Activated CD8-positive, alpha-beta T cell treated with anti-CD3 and anti-CD28 coated beads, Interleukin-2, amount 10 ng/mL, durations not matched to agents 7 days and 5 days (primary cell): ENCODE measurements around the gene CASP2. TPM values are rescaled to one million over a fixed set of nuclear protein-coding genes. Genes with fewer than 3 reads are reported as not detected.
"Not testable (repeated sequence)": the region's sequence is repeated elsewhere in the genome, so short reads cannot be mapped to it uniquely, and the experiment has no call there.

ENCODE experiments used
- ATAC-seq: fragments of 150-1000 bp; cut with Tn5 transposase; one replicate; pipeline ENCODE4 v1.10.0; 2021; ENCODE audit warnings: moderate library complexity
- CTCF ChIA-PET: fragments of 350-600 bp; sonication (Branson Sonifier 250); formaldehyde crosslinking; loops from one replicate; lab custom pipeline; 2021; ENCODE audit warnings: antibody characterized with exemption; lab: Charles Lee
- POLR2A ChIA-PET: fragments of 350-600 bp; sonication (Branson Sonifier 250); formaldehyde crosslinking; loops from one replicate; lab custom pipeline; 2021; ENCODE audit warnings: antibody characterized with exemption; lab: Charles Lee
- DNase-seq: peaks from one replicate; pipeline ENCODE4 v3.0.0-alpha.2; 2020
- H3K27ac Mint-ChIP-seq: one replicate; pipeline ENCODE4 v1.8.0; 2021; ENCODE audit warnings: mild to moderate bottlenecking, mixed read lengths
- H3K27me3 Mint-ChIP-seq: one replicate; pipeline ENCODE4 v1.8.0; 2021; ENCODE audit warnings: low read depth, mixed read lengths
- H3K36me3 Mint-ChIP-seq: one replicate; pipeline ENCODE4 v1.8.0; 2021; ENCODE audit warnings: low read depth, mixed read lengths
- H3K4me1 Mint-ChIP-seq: one replicate; pipeline ENCODE4 v1.8.0; 2021; ENCODE audit warnings: low read depth, mixed read lengths
- H3K4me3 Mint-ChIP-seq: one replicate; pipeline ENCODE4 v1.8.0; 2021; ENCODE audit warnings: mild to moderate bottlenecking, mixed read lengths
- H3K9me3 Mint-ChIP-seq: one replicate; pipeline ENCODE4 v1.8.0; 2022; ENCODE audit warnings: mixed read lengths; ENCODE audit not compliant: insufficient read depth
- total RNA-seq, 2 experiments: library from RNA; stranded (reverse); gene quantifications; one replicate each; pipeline ENCODE4 v1.2.3, GENCODE V29; 2021

Gene CASP2
- total RNA-seq, 2 experiments from 2014 or later, result 111 to 115 TPM

GRCh38 chr7:143263266-143264195 is 24.6 kb upstream of the CASP2 start, which contains the start of gene GSTK1:
TSS of gene GSTK1 (plus strand) at chr7:143263441. CDS start at chr7:143263514, 73 bp downstream.
- no peaks in the 10 kb centered on the region for H3K9me3 Mint-ChIP-seq
- POLR2A ChIA-PET, result interaction anchor here (0.5 to 3.0 kb wide), 22 partner anchors 9 to 879 kb away, joined by 3 to 34 read pairs (median 6); partner anchors contain the start of gene CASP2
- peaks cover 53% of the 10 kb centered on the region for H3K4me1 Mint-ChIP-seq
- CTCF ChIA-PET, result interaction anchor here (0.8 to 16.4 kb wide), 13 partner anchors 8 to 111 kb away, joined by 3 to 224 read pairs (median 5); partner anchors contain the start of gene CASP2
- ATAC-seq (peak; percentile 99), DNase-seq (peak; percentile 84)
- H3K27ac Mint-ChIP-seq, result peak within 1 kb of the TSS; percentile 93
- peaks cover 47% of the 10 kb centered on the region for H3K36me3 Mint-ChIP-seq
- H3K27me3 Mint-ChIP-seq, result no peaks in the 10 kb centered on the region
- H3K4me3 Mint-ChIP-seq, result peak within 1 kb of the TSS; percentile 97

GRCh38 chr7:143264196-143264568 is 24.0 kb upstream of the CASP2 start:
- H3K27me3 Mint-ChIP-seq, H3K9me3 Mint-ChIP-seq, DNase-seq, ATAC-seq: not testable (repeated sequence)
- POLR2A ChIA-PET, result interaction anchor here (0.6 to 3.0 kb wide), 16 partner anchors 9 to 474 kb away, joined by 3 to 34 read pairs (median 9); partner anchors contain the start of gene CASP2
- Mint-ChIP-seq H3K4me3 (peak overlapping the region; percentile 97), H3K36me3 (peaks cover 53% of the 10 kb centered on the region), H3K4me1 (peaks cover 47% of the 10 kb centered on the region), H3K27ac (peak overlapping the region; percentile 93)
- CTCF ChIA-PET, result interaction anchor here (1.0 to 16.4 kb wide), 11 partner anchors 8 to 110 kb away, joined by 3 to 224 read pairs (median 7); partner anchors contain the start of gene CASP2

DNA sequence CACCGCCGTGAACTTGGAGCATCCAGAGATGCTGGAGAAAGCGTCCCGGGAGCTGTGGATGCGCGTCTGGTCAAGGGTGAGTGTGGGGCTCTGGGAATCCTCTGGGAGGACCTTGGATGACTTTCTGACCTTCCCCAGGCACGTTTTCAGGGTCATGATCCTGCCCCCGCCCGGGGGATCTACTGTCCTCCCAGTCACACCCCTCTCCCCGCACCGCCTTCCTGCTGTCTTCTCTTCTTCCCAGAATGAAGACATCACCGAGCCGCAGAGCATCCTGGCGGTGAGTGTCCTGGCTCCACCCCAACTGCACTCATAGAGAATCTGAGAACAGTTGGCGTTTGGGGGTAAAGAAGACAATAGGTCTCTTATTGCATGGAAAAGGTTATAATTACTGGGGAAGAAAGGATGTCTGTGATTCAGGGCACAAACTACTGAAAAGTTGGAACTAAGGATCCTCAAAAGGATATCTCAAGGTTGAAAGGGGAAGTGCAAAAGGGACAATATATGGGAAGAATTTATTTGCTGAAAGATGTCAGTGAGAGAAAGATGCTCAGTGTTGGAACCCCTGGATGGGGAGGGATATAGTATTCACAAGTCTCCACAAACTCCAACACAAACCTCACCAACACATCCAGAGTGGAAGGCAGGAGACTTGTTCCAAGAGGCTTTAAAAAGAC is 23.0 kb upstream of the CASP2 start:
- Mint-ChIP-seq H3K9me3 (no peaks in the 10 kb centered on the region), H3K27me3 (no peaks in the 10 kb centered on the region), H3K4me1 (peaks cover 39% of the 10 kb centered on the region), H3K36me3 (peaks cover 62% of the 10 kb centered on the region), H3K27ac (peak overlapping the region; percentile 2), H3K4me3 (peak overlapping the region; percentile 97)
- ChIA-PET CTCF (interaction anchor here (1.0 to 16.4 kb wide), 8 partner anchors 9 to 50 kb away, joined by 3 to 224 read pairs (median 10); partner anchors contain the start of gene CASP2), POLR2A (interaction anchor here (0.6 to 3.0 kb wide), 6 partner anchors 8 to 115 kb away, joined by 3 to 34 read pairs (median 10); no protein-coding TSS in a partner anchor)
- no peak for ATAC-seq
- DNase-seq, result no peak

DNA sequence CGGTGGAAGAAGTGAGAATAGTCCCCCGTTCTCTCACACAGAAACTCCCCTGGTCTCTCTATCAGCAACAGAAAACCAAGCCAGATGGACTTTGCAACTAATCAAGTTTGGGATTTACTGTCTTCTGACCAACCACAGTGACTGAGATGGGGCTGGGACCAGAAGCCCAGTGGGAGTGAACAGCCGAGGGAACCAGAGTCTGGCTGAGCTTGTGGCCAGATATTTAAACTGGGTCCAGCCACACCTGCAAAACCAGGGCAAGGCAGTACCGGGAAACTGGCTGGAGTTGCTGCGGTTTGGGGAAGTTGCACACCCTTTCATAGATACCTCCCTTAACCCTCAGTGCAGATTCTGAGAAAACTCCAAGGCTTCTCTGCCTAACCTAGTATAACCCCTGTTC is 18.9 kb upstream of the CASP2 start:
- no peaks in the 10 kb centered on the region for H3K9me3 Mint-ChIP-seq
- CTCF ChIA-PET, result interaction anchor here (16.4 kb wide), 1 partner anchor 28 kb away, joined by 224 read pairs; no protein-coding TSS in a partner anchor
- no peaks in the 10 kb centered on the region for H3K27me3 Mint-ChIP-seq
- peaks cover 28% of the 10 kb centered on the region for H3K4me1 Mint-ChIP-seq
- ATAC-seq (no peak), DNase-seq (no peak)
- peaks cover 56% of the 10 kb centered on the region for H3K36me3 Mint-ChIP-seq
- H3K27ac Mint-ChIP-seq, result peak overlapping the region; percentile 36
- POLR2A ChIA-PET, result interaction anchor here (1.4 to 1.5 kb wide), 3 partner anchors 11 to 110 kb away, joined by 3 to 5 read pairs (median 4); no protein-coding TSS in a partner anchor
- no peak overlapping the region for H3K4me3 Mint-ChIP-seq

DNA sequence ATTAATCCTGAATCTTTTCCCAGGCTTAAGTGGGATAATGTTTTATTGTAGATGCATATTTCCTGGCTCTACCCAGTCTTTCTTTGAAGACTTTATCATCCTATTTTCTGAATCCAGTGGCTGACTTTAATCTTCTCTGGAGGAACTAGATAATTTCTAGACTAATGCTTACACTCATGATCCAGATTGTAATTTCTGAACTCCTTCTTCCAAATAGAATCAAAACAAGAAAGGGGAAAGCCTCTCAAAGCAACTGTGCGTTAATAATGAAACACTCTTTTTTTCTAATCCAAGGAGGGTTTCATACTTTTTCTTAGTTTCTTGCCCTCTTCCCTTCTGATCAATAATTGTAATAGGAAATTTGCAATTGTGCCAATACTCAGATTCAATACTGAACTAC is 16.9 kb upstream of the CASP2 start:
- DNase-seq, result no peak
- Mint-ChIP-seq H3K4me3 (no peak overlapping the region), H3K9me3 (no peaks in the 10 kb centered on the region), H3K27me3 (no peaks in the 10 kb centered on the region), H3K27ac (no peak overlapping the region), H3K36me3 (peaks cover 40% of the 10 kb centered on the region), H3K4me1 (peaks cover 12% of the 10 kb centered on the region)
- ATAC-seq, result no peak
- ChIA-PET CTCF (interaction anchor here (1.0 kb wide), 1 partner anchor 39 kb away, joined by 3 read pairs; no protein-coding TSS in a partner anchor), POLR2A (interaction anchor here (4.1 kb wide), 1 partner anchor 7 kb away, joined by 17 read pairs; the partner anchor contains the start of gene GSTK1)

GRCh38 chr7:143272871-143273270 is 15.3 kb upstream of the CASP2 start:
- no peak overlapping the region for H3K27ac Mint-ChIP-seq
- no peak overlapping the region for H3K4me3 Mint-ChIP-seq
- POLR2A ChIA-PET, result interaction anchor here (0.7 to 4.1 kb wide), 2 partner anchors 9 to 15 kb away, joined by 5 to 17 read pairs; partner anchors contain the start of genes CASP2 and GSTK1
- H3K27me3 Mint-ChIP-seq, result no peaks in the 10 kb centered on the region
- CTCF ChIA-PET, result interaction anchor here (2.5 to 2.6 kb wide), 2 partner anchors 26 to 33 kb away, joined by 9 to 10 read pairs; no protein-coding TSS in a partner anchor
- H3K4me1 Mint-ChIP-seq, result peaks cover 2% of the 10 kb centered on the region
- no peak for ATAC-seq
- H3K9me3 Mint-ChIP-seq, result no peaks in the 10 kb centered on the region
- peaks cover 27% of the 10 kb centered on the region for H3K36me3 Mint-ChIP-seq
- no peak for DNase-seq

GRCh38 chr7:143279186-143280098 is 8.7 kb upstream of the CASP2 start:
- ATAC-seq (peak; percentile 78), DNase-seq (no peak)
- POLR2A ChIA-PET, result interaction anchor here (0.7 to 2.6 kb wide), 14 partner anchors 8 to 699 kb away, joined by 3 to 34 read pairs (median 4); partner anchors contain the start of gene GSTK1
- Mint-ChIP-seq H3K4me1 (peaks cover 42% of the 10 kb centered on the region), H3K4me3 (peak overlapping the region; percentile 61), H3K27me3 (no peaks in the 10 kb centered on the region), H3K36me3 (no peaks in the 10 kb centered on the region), H3K9me3 (no peaks in the 10 kb centered on the region), H3K27ac (peak overlapping the region; percentile 75)
- CTCF ChIA-PET, result interaction anchor here (0.8 to 4.0 kb wide), 15 partner anchors 9 to 137 kb away, joined by 3 to 36 read pairs (median 4); partner anchors contain the start of genes CASP2 and GSTK1

GRCh38 chr7:143280160-143280559 is 8.0 kb upstream of the CASP2 start:
- peak overlapping the region; percentile 61 for H3K4me3 Mint-ChIP-seq
- H3K9me3 Mint-ChIP-seq, result no peaks in the 10 kb centered on the region
- no peak for ATAC-seq
- DNase-seq, result no peak
- H3K36me3 Mint-ChIP-seq, result no peaks in the 10 kb centered on the region
- POLR2A ChIA-PET, result interaction anchor here (0.7 to 2.6 kb wide), 11 partner anchors 7 to 448 kb away, joined by 3 to 34 read pairs (median 4); partner anchors contain the start of gene GSTK1
- no peaks in the 10 kb centered on the region for H3K27me3 Mint-ChIP-seq
- peaks cover 45% of the 10 kb centered on the region for H3K4me1 Mint-ChIP-seq
- H3K27ac Mint-ChIP-seq, result peak overlapping the region; percentile 75
- CTCF ChIA-PET, result interaction anchor here (0.8 to 4.0 kb wide), 13 partner anchors 8 to 137 kb away, joined by 3 to 36 read pairs (median 4); partner anchors contain the start of genes CASP2 and GSTK1

GRCh38 chr7:143280566-143280965 is 7.6 kb upstream of the CASP2 start:
- Mint-ChIP-seq H3K36me3 (no peaks in the 10 kb centered on the region), H3K27me3 (no peaks in the 10 kb centered on the region), H3K27ac (peak overlapping the region; percentile 75), H3K9me3 (no peaks in the 10 kb centered on the region), H3K4me3 (peak overlapping the region; percentile 61), H3K4me1 (peaks cover 45% of the 10 kb centered on the region)
- ChIA-PET CTCF (interaction anchor here (0.9 to 4.0 kb wide), 8 partner anchors 16 to 136 kb away, joined by 3 to 36 read pairs (median 6); partner anchors contain the start of gene GSTK1), POLR2A (interaction anchor here (0.6 to 2.6 kb wide), 6 partner anchors 10 to 449 kb away, joined by 3 to 34 read pairs (median 4); partner anchors contain the start of gene GSTK1)
- no peak for DNase-seq
- no peak for ATAC-seq

GRCh38 chr7:143281529-143281928 is 6.6 kb upstream of the CASP2 start:
- H3K9me3 Mint-ChIP-seq, result peaks cover under 1% of the 10 kb centered on the region
- no peak for ATAC-seq
- no peaks in the 10 kb centered on the region for H3K27me3 Mint-ChIP-seq
- peaks cover 1% of the 10 kb centered on the region for H3K36me3 Mint-ChIP-seq
- H3K4me1 Mint-ChIP-seq, result peaks cover 45% of the 10 kb centered on the region
- CTCF ChIA-PET, result interaction anchor here (1.0 to 4.0 kb wide), 5 partner anchors 17 to 41 kb away, joined by 3 to 36 read pairs (median 31); partner anchors contain the start of gene GSTK1
- H3K27ac Mint-ChIP-seq, result no peak overlapping the region
- POLR2A ChIA-PET, result no interaction called here
- DNase-seq, result no peak
- H3K4me3 Mint-ChIP-seq, result no peak overlapping the region
